Activated gamma-delta T cell (primary cell): Measurements from ENCODE around the gene ONECUT2.

Experiments
- DNase-seq: peaks from one replicate; lab custom pipeline; 2025; lab: John Stamatoyannopoulos, UW

Gene ONECUT2

GRCh38 chr18:57431467-57432080 is 3.6 kb upstream of the ONECUT2 start:
- no peak for DNase-seq

DNA sequence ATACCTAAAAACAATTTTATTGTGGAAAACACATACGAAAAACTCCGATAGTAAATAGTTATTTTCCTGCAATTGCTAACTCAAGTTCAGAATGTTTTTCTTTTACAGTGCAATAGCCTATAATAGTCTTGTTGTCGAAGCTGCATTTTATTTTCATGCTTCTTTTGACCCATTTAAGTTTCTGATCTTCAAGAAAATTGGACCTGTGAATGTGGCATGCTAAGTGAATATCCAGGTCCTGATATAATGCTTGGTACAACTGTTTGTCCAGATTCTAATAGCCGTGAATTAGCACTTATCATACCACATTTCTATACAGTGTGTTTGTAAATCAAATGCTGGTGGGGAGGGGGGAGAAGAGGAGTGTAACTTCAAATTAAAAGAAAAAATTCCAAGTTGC is 3.0 kb upstream of the ONECUT2 start:
- DNase-seq, result no peak

DNA sequence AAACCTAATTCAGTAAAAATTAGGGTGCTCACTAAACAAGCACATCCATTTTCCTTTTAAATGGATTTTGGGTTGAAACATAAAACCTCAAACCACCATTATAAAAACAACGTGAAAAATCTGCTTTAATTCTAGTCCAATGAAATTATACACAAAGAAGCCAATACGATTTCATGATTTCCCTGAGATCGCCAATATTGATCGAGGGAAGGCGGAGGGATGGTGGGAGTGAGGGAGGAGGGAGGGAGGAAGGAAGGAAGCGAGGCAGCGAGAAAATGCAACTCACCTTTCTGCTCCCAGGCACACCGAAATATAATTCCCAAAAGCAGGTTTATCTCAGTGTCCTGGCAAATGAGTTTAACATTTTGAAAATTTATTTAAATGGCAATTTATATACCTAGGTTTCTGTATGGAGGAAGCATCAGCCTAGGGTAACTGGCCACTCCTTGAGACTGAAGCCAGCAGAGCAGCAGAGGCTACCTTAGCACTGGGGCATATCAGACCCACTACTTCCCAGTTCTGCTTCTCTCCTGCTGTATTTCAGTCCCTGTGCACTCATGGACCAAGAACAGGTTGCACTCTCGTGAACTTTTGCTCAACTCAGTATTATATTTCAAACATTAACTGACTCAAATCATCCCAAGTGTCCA is 2.3 kb upstream of the ONECUT2 start:
- DNase-seq, result no peak

- no peak for DNase-seq
Measured at GRCh38 chr18:57433482-57433881, 1.7 kb upstream of the ONECUT2 start.

DNA sequence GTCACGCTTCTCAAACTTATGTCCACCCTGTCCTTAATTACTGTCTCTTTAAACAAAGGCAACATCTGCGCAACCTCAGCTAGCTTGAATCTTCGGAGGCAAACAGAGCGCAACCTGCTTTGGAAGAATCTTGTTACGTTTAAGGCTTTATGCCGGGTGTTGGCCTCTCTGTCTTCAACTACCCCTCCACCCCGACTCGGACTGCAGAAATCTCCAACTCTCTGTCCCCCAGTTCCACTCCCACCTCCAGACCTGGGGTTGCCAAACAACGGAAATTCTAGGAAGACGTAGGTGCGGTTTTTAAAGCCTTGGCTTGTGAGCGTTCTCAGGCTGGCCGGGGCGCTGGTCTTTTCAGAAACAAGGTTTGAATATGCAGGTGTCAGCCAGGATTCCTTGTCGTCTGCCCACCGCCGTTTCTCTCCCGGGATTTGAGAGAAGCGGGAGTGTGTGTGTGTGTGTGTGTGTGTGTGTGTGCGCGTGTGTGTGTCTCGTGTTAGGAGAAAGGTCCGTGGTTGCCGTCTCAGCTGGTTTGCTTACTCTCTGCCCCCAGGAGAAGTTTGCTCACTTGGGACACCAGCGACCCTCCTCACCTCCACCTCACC is 1.1 kb upstream of the ONECUT2 start:
- no peak for DNase-seq

DNA sequence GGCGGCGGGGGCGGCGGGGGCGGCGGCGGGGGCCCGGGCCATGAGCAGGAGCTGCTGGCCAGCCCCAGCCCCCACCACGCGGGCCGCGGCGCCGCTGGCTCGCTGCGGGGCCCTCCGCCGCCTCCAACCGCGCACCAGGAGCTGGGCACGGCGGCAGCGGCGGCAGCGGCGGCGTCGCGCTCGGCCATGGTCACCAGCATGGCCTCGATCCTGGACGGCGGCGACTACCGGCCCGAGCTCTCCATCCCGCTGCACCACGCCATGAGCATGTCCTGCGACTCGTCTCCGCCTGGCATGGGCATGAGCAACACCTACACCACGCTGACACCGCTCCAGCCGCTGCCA is 644 bp downstream of the ONECUT2 start:
- no peak for DNase-seq

DNA sequence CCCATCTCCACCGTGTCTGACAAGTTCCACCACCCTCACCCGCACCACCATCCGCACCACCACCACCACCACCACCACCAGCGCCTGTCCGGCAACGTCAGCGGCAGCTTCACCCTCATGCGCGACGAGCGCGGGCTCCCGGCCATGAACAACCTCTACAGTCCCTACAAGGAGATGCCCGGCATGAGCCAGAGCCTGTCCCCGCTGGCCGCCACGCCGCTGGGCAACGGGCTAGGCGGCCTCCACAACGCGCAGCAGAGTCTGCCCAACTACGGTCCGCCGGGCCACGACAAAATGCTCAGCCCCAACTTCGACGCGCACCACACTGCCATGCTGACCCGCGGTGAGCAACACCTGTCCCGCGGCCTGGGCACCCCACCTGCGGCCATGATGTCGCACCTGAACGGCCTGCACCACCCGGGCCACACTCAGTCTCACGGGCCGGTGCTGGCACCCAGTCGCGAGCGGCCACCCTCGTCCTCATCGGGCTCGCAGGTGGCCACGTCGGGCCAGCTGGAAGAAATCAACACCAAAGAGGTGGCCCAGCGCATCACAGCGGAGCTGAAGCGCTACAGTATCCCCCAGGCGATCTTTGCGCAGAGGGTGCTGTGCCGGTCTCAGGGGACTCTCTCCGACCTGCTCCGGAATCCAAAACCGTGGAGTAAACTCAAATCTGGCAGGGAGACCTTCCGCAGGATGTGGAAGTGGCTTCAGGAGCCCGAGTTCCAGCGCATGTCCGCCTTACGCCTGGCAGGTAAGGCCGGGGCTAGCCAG is 1.2 kb downstream of the ONECUT2 start:
- DNase-seq, result no peak

- DNase-seq, result no peak
Measured at GRCh38 chr18:57436965-57437333, 1.8 kb downstream of the ONECUT2 start.

GRCh38 chr18:57437402-57437765 is 2.2 kb downstream of the ONECUT2 start:
- no peak for DNase-seq

DNA sequence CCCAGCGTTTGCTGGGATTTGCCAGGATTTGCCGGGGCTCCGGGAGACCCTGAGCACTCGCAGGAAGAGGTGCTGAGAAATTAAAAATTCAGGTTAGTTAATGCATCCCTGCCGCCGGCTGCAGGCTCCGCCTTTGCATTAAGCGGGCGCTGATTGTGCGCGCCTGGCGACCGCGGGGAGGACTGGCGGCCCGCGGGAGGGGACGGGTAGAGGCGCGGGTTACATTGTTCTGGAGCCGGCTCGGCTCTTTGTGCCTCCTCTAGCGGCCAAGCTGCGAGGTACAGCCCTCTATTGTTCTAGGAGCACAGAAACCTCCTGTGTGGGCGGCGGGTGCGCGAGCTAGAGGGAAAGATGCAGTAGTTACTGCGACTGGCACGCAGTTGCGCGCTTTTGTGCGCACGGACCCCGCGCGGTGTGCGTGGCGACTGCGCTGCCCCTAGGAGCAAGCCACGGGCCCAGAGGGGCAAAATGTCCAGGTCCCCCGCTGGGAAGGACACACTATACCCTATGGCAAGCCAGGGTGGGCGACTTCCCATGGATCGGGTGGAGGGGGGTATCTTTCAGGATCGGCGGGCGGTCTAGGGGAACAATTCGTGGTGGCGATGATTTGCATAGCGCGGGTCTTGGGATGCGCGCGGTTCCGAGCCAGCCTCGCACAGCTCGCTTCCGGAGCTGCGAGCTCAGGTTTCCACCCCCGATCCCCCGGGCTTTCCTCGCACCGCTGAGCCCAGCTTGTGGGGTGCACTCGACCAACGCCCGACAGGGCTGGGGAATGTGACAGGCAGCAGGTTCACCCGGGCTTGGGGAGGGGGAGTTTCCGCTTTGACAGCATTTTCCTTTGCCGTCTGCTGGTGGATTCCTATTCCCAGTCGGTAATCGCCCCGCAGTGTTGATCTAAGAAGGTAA is 2.8 kb downstream of the ONECUT2 start:
- no peak for DNase-seq

GRCh38 chr18:57438743-57439608 is 3.8 kb downstream of the ONECUT2 start:
- DNase-seq, result no peak

DNA sequence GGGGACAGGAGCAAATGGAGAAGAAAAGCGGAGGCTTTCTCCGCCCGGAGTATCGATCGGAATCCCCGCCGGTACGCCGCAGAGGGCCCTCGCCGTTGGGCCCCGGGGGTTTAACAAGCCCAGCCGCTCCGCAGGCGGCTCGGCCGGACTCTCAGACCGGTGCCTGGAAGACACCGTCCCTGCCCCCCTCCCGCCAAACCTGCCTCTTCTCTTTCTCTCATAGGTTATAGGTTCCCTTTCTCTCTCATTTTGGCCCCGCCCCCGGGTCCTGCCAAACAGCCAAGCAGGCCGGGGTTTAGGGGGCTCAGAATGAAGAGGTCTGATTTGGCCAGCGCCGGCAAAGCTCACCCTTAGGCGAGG is 4.4 kb downstream of the ONECUT2 start:
- DNase-seq, result no peak

DNA sequence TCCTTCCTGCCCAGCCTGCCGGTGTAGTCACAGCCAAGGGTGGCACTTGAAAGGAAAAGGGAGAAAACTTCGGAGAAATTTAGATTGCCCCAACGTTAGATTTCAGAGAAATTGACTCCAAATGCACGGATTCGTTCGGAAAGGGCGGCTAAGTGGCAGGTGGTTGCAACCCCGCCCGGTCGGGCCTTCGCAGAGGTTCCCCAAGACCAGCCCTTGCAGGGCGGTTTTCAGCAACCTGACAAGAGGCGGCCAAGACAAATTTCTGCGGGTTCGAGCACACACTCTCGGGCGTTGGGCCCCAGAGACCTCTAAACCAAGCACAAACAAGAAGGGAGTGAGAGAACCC is 4.8 kb downstream of the ONECUT2 start:
- no peak for DNase-seq

DNA sequence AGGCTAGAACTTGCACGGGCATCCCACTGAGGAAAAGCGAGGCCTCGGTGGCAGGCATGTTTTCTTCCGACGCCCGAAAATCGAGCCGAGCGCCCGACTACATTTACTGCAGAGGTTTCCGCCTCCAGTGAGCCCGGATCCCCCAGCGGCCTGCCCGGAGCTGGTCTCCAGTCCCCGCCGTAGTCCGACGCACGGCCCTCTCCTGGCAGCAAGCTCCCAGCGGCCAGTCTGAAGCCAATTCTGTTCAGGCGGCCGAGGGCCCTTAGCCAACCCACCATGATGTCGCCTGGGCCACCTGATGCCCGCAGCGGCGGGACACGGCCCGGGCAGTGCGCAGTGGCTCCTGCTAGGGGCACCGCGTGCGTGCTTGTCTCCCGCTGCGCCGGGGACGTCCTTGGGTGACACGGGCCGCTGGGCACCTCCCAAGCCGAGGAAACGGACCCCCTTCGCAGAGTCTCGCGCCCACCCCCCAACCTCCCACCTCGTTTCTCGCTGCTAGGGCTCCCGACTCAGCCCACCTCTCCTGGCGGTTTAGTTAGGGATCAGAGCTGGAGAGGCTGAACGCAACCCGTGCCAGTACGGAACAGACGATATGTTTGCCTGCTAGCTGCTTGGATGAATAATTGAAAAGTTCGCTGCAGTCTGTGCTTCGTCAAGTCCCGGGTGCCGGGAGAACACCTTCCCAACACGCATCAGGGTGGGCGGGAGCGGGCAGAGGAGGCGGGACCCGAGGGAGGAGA is 5.3 kb downstream of the ONECUT2 start:
- DNase-seq, result no peak

DNA sequence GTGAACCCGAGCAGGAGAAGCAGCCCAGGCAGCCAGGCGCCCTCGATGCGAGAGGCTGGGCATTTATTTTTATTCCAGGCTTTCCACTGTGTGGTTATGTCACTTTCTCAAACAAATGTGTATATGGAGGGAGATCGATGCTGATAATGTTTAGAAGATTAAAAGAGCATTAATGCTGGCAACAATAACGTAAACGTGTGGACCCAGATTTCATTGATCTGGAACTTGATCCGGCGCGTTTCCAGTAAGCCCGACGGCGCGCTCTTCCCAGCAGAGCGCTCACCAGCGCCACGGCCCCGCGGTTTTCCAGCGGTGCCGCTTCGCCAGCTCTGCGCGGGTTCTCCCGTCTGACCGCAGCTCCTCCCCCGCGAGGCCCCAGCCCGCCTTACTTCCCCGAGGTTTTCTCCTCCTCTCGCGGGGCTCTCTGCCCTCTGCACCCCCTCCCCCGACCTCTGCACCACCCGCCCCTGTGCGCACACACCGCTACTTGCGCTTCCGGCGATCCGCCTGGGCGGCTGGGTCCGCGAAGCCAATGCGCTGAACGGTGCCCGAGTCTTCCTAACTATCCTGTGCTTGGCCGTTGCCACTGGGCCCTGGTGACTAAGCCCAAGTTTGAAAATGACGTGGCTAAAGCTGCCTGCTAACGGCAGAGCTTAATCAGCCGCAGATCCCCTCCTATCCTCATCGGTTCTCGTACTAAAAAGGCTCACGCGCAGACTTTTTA is 6.1 kb downstream of the ONECUT2 start:
- no peak for DNase-seq

DNA sequence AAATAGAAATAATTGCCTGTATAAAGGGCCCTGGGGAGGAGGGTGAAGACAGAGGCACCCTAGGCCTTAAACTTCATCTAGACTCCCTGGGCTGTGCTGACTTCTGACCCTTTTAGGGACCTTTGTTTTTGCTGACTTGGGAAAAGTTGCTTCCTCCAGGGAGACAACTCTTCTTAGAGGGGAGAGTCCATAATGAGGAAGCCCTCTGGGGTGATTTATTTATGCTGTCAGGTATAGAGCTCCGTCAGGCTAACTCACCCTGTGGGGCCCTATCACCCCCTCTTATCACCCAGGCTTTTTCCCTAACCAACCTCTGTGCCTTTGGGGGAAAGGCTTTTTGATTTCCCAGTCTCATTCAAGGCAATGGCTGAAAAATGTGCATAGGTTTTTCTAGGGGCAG is 8.1 kb downstream of the ONECUT2 start:
- DNase-seq, result no peak

- DNase-seq, result no peak
Measured at GRCh38 chr18:57443702-57444101, 8.5 kb downstream of the ONECUT2 start.

DNA sequence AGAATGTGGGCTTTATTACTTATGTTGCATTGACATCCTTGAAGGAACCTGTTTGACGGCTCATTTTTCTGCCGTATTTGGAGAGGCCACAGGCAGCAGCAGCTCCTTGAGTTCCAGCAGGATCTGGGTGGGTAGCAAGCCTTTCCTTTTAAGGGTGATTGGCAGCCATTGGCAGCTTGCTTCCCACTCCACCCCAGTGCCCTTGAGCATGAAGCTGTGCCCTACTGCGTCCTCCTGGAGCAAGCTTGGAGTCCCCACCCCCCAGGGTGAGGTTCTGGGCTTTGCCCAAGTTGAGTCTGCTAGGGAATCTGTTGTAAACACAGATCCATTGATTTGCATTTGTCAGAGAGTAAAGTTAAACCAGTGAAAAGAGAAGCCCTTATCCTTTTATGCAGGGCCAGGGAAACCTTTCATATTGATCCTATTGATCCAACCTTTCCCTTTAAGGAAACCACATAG is 9.2 kb downstream of the ONECUT2 start:
- no peak for DNase-seq

DNA sequence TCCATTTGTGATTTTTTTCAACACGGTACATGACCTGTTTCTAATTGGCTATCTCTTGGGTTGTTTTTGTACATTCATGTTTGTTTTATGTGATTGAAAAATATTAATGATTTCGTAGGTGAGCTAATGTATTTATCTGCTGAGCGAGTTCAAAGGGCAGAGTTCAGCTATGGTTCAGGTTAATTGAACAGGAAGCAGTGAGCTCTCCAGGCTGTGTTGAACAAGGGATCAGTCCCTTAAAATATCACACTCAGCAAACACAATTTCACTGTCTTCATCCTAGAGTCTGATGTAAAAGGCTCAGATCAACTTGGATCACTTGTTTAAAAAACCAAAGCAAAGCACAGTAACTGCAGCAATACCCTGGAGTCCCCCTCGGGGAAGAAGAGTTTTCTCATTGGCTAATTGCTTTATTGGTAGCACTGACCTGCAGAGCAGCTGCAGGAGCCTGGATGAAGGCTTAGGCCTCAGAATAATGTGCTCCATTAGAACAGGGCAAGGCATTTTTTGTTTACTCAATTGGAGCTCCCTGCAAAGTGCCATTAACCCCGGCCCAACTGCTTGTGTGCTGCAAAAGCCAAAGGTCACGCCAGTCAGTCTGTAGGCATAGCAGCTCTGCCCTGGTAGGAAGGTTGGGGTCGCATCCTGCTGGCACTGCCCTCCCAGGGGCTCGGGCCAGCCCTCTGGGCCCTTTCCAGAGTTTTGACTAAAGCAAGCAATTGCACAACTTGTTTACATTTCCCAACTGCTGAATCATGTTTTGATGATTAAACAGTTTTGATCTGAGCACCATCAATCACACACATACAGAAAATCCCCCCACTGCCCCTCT is 10.5 kb downstream of the ONECUT2 start:
- DNase-seq, result no peak
